Left ventricle myocardium inferior (tissue), 1 donor: ENCODE data around the gene MYG1. TPM values are rescaled to one million over a fixed set of nuclear protein-coding genes. Genes with fewer than 3 reads are reported as not detected.
A peak's percentile ranks its signal among the peaks of the same experiment; 100 is the strongest.

Source experiments
- DNase-seq: peaks from one replicate; pipeline ENCODE4 v3.0.0-alpha.2; 2020
- H3K27ac ChIP-seq: fragments of 200-600 bp; replicated peaks from 2 replicates; pipeline ENCODE4 v1.8.0; 2021
- H3K27me3 ChIP-seq: fragments of 200-600 bp; 2 replicates; pipeline ENCODE4 v1.8.0; 2021; ENCODE audit warnings: low read depth
- H3K36me3 ChIP-seq: fragments of 200-600 bp; 2 replicates; pipeline ENCODE4 v1.8.0; 2021
- H3K4me1 ChIP-seq: fragments of 200-600 bp; 2 replicates; pipeline ENCODE4 v1.8.0; 2021
- H3K4me3 ChIP-seq: fragments of 200-600 bp; 2 replicates; pipeline ENCODE4 v1.8.0; 2021; ENCODE audit warnings: mild to moderate bottlenecking, moderate library complexity
- H3K9me3 ChIP-seq: fragments of 200-600 bp; replicated peaks from 2 replicates; pipeline ENCODE4 v1.8.0; 2021
- CTCF ChIP-seq: fragments of 200-600 bp; IDR thresholded peaks from 2 replicates; pipeline ENCODE4 v1.8.0; 2021; ENCODE audit warnings: antibody characterized with exemption, mild to moderate bottlenecking, borderline replicate concordance
- intact Hi-C: fragments of 100-400 bp; cut with micrococcal nuclease; formaldehyde crosslinking; loops from one replicate; pipeline ENCODE4 v1.11.0; 2022
- total RNA-seq: library from RNA; stranded (reverse); fragmentation: NEBNext Ultra II Directional; extraction: Animal tissue kit (Norgen Biotek cat#: 25700); gene quantifications from one replicate; pipeline ENCODE4 v1.2.1, GENCODE V29; 2021
- donor health status: DM: no; HTN: yes; CAD: no; lungs with severe emphysema.

Gene MYG1
- total RNA-seq, 1 donor from 2014 or later, result 34.8 TPM

- Histone ChIP-seq H3K36me3 (no peaks in the 10 kb centered on the region), H3K4me1 (no peaks in the 10 kb centered on the region), H3K4me3 (no peak overlapping the region), H3K9me3 (no peaks in the 10 kb centered on the region), H3K27me3 (no peaks in the 10 kb centered on the region), H3K27ac (no peak overlapping the region)
- TF ChIP-seq CTCF, result no peak
- no peak for DNase-seq
- intact Hi-C loops, result no loop called here
Measured at GRCh38 chr12:53277981-53278380, 21.5 kb upstream of the MYG1 start.

GRCh38 chr12:53279283-53279869 lies 20.1 kb upstream of the MYG1 start:
- Histone ChIP-seq H3K9me3 (no peaks in the 10 kb centered on the region), H3K27me3 (no peaks in the 10 kb centered on the region), H3K4me1 (no peaks in the 10 kb centered on the region), H3K27ac (no peak overlapping the region), H3K36me3 (no peaks in the 10 kb centered on the region), H3K4me3 (no peak overlapping the region)
- DNase-seq, result no peak
- TF ChIP-seq CTCF, result no peak
- intact Hi-C loops, result no loop called here

- Histone ChIP-seq H3K4me3 (no peak overlapping the region), H3K4me1 (no peaks in the 10 kb centered on the region), H3K27me3 (no peaks in the 10 kb centered on the region), H3K36me3 (no peaks in the 10 kb centered on the region), H3K9me3 (no peaks in the 10 kb centered on the region), H3K27ac (no peak overlapping the region)
- intact Hi-C loops, result no loop called here
- DNase-seq, result no peak
- no peak for TF ChIP-seq CTCF
Measured at GRCh38 chr12:53279888-53280498, 19.5 kb upstream of the MYG1 start.

GRCh38 chr12:53286448-53286847 lies 13.0 kb upstream of the MYG1 start:
- no peaks in the 10 kb centered on the region for H3K27me3 ChIP-seq
- H3K36me3 ChIP-seq, result no peaks in the 10 kb centered on the region
- H3K9me3 ChIP-seq, result no peaks in the 10 kb centered on the region

GRCh38 chr12:53287741-53288216 lies 11.7 kb upstream of the MYG1 start:
- intact Hi-C loops, result loop anchor here (5.0 kb wide), 1 partner anchor 75 kb away; no protein-coding TSS in a partner anchor
- Histone ChIP-seq H3K9me3 (no peaks in the 10 kb centered on the region), H3K36me3 (no peaks in the 10 kb centered on the region), H3K4me1 (peaks cover 4% of the 10 kb centered on the region), H3K4me3 (no peak overlapping the region), H3K27ac (no peak overlapping the region), H3K27me3 (no peaks in the 10 kb centered on the region)
- DNase-seq, result peak; percentile 67
- peak; percentile 79 for TF ChIP-seq CTCF

More at GRCh38 chr12:53286448-53286847, 13.0 kb upstream of the MYG1 start:
- intact Hi-C loops, result loop anchor here (5.0 kb wide), 1 partner anchor 74 kb away; no protein-coding TSS in a partner anchor
- no peak for DNase-seq
- no peak overlapping the region for H3K27ac ChIP-seq
- H3K4me1 ChIP-seq, result peaks cover 4% of the 10 kb centered on the region
- H3K4me3 ChIP-seq, result no peak overlapping the region
- no peak for TF ChIP-seq CTCF
